Ishikawa (cell line): ENCODE data around the gene MC2R.

Source experiments
- CEBPB ChIP-seq: IDR thresholded peaks from 2 replicates; pipeline ENCODE4 v1.6.1; 2012
- CREB1 ChIP-seq: IDR thresholded peaks from 2 replicates; pipeline ENCODE4 v1.6.1; 2012; ENCODE audit warnings: low read depth
- EGR1 ChIP-seq: IDR thresholded peaks from 2 replicates; pipeline ENCODE4 v1.6.1; 2012
- EP300 ChIP-seq: IDR thresholded peaks from 2 replicates; pipeline ENCODE4 v1.6.1; 2012; ENCODE audit warnings: borderline replicate concordance
- FOXM1 ChIP-seq: IDR thresholded peaks from 2 replicates; pipeline ENCODE4 v1.6.1; 2012; ENCODE audit warnings: low read depth, borderline replicate concordance
- MAX ChIP-seq: IDR thresholded peaks from 2 replicates; pipeline ENCODE4 v1.6.1; 2012
- NFIC ChIP-seq: IDR thresholded peaks from 2 replicates; pipeline ENCODE4 v1.6.1; 2012
- RAD21 ChIP-seq: IDR thresholded peaks from 2 replicates; pipeline ENCODE4 v1.6.1; 2012; ENCODE audit warnings: low read depth
- REST ChIP-seq: IDR thresholded peaks from 2 replicates; pipeline ENCODE4 v1.6.1; 2012; ENCODE audit warnings: low read depth, mild to moderate bottlenecking
- TAF1 ChIP-seq: IDR thresholded peaks from 2 replicates; pipeline ENCODE4 v1.6.1; 2012; ENCODE audit warnings: low read depth, mild to moderate bottlenecking
- TCF12 ChIP-seq: IDR thresholded peaks from 2 replicates; pipeline ENCODE4 v1.6.1; 2012; ENCODE audit warnings: low read depth
- TEAD4 ChIP-seq: IDR thresholded peaks from 2 replicates; pipeline ENCODE4 v1.6.1; 2012
- USF1 ChIP-seq: IDR thresholded peaks from 2 replicates; pipeline ENCODE4 v1.6.1; 2012
- YY1 ChIP-seq: IDR thresholded peaks from 2 replicates; pipeline ENCODE4 v1.6.1; 2012; ENCODE audit warnings: low read depth
- ZBTB7A ChIP-seq: IDR thresholded peaks from 2 replicates; pipeline ENCODE4 v1.6.1; 2012; ENCODE audit warnings: low read depth

The MC2R gene

GRCh38 chr18:13918898-13919297 lies 3.6 kb upstream of the MC2R start:
- TF ChIP-seq RAD21 (no peak), TEAD4 (no peak), CREB1 (no peak)

- TF ChIP-seq RAD21 (no peak), MAX (no peak), TAF1 (no peak), REST (no peak), NFIC (no peak), TEAD4 (no peak), EGR1 (no peak), ZBTB7A (no peak), EP300 (no peak), CREB1 (no peak), CEBPB (no peak), USF1 (no peak), FOXM1 (no peak), YY1 (no peak)
Measured at GRCh38 chr18:13917401-13917800, 2.1 kb upstream of the MC2R start.

- TF ChIP-seq CREB1 = no peak
Measured at GRCh38 chr18:13916559-13916958, 1.2 kb upstream of the MC2R start.

- TF ChIP-seq TCF12 = no peak
- no peak for TF ChIP-seq NFIC
- no peak for TF ChIP-seq ZBTB7A
- no peak for TF ChIP-seq TAF1
- no peak for TF ChIP-seq MAX
- no peak for TF ChIP-seq EP300
- TF ChIP-seq TEAD4 = no peak
Measured at GRCh38 chr18:13915995-13916431, 677 bp upstream of the MC2R start.

- TF ChIP-seq MAX (no peak), YY1 (no peak), CEBPB (no peak), RAD21 (no peak), EP300 (no peak), TEAD4 (no peak)
Measured at GRCh38 chr18:13914756-13915155, 580 bp downstream of the MC2R start.

GRCh38 chr18:13914170-13914569 lies 1.2 kb downstream of the MC2R start:
- no peak for TF ChIP-seq RAD21
- TF ChIP-seq YY1 = no peak
- no peak for TF ChIP-seq REST
- TF ChIP-seq TAF1 = no peak
- TF ChIP-seq FOXM1 = no peak
- TF ChIP-seq EGR1 = no peak
- no peak for TF ChIP-seq TEAD4
- no peak for TF ChIP-seq CEBPB
- no peak for TF ChIP-seq ZBTB7A
- no peak for TF ChIP-seq MAX
- TF ChIP-seq USF1 = no peak
- TF ChIP-seq NFIC = no peak
- no peak for TF ChIP-seq TCF12
- TF ChIP-seq EP300 = no peak
- no peak for TF ChIP-seq CREB1

- TF ChIP-seq NFIC (no peak), EP300 (no peak), RAD21 (no peak), REST (no peak), TAF1 (no peak), YY1 (no peak), TCF12 (no peak), EGR1 (no peak), MAX (no peak), USF1 (no peak), FOXM1 (no peak), TEAD4 (no peak), ZBTB7A (no peak), CREB1 (no peak), CEBPB (no peak)
Measured at GRCh38 chr18:13913205-13913604, 2.1 kb downstream of the MC2R start.
